Tibial artery (tissue), 4 donors: Measurements from ENCODE around the gene GLE1.
"Not testable (repeated sequence)": the region's sequence is repeated elsewhere in the genome, so short reads cannot be mapped to it uniquely, and the experiment has no call there.

Source experiments
- DNase-seq, 2 donors: peaks; one replicate each; pipeline ENCODE4 v3.0.0-alpha.2; 2019
- H3K27ac ChIP-seq, 2 donors: fragments of 200-600 bp; sonication (generic) in 1 of 2; 1 replicate in 1 of 2; 2 replicates in 1 of 2; pipeline ENCODE4 v1.5.1; 2018 to 2019; ENCODE audit warnings: mild to moderate bottlenecking in 1 of 2
- H3K27me3 ChIP-seq, 2 donors: fragments of 200-600 bp; sonication (generic) in 1 of 2; one replicate each; pipeline versions ENCODE4 v1.5.1 to v1.6.0; 2016 to 2019
- H3K36me3 ChIP-seq, 3 donors: fragments of 200-600 bp; sonication (generic) in 2 of 3; one replicate each; pipeline ENCODE4 v1.5.1; 2016 to 2019; ENCODE audit warnings: mild to moderate bottlenecking in 2 of 3
- H3K4me1 ChIP-seq, 4 donors: fragments of 200-600 bp; sonication (generic) in 2 of 4; 1 replicate in 3 of 4; 2 replicates in 1 of 4; pipeline ENCODE4 v1.5.1; 2016 to 2019
- H3K4me3 ChIP-seq, 2 donors: fragments of 200-600 bp; sonication (generic) in 1 of 2; 1 replicate in 1 of 2; 2 replicates in 1 of 2; pipeline ENCODE4 v1.5.1; 2018 to 2019; ENCODE audit warnings: mild to moderate bottlenecking in 2 of 2
- H3K9me3 ChIP-seq, 3 donors: fragments of 200-600 bp; sonication (generic) in 1 of 3; one replicate each; pipeline ENCODE4 v1.5.1; 2016 to 2019
- CTCF ChIP-seq, 2 experiments: fragments of 200-600 bp in 1 of 2; fragments of 450-650 bp in 1 of 2; IDR thresholded peaks; one replicate each; pipeline ENCODE4 v1.5.1; 2017 to 2019; ENCODE audit warnings: antibody characterized with exemption in 2 of 2, mild to moderate bottlenecking in 1 of 2, moderate library complexity in 1 of 2
- intact Hi-C: fragments of 100-400 bp; cut with DNase I; formaldehyde crosslinking; loops from one replicate; pipeline ENCODE4 v1.15.0; 2023; ENCODE audit warnings: low total_unique reads

GLE1 gene

GRCh38 chr9:128503870-128504269 is 649 bp upstream of the GLE1 start:
- Histone ChIP-seq H3K4me1 (peaks cover 0 to 39% (median 25%) of the 10 kb centered on the region in 4 donors), H3K9me3 (no peaks in the 10 kb centered on the region), H3K27ac (peak overlapping the region; percentile 83 to 88), H3K27me3 (no peaks in the 10 kb centered on the region), H3K36me3 (peaks cover under 1 to 33% (median 3%) of the 10 kb centered on the region in 3 donors), H3K4me3 (peak overlapping the region; percentile 87 to 88)
- intact Hi-C loops = loop anchor here (5.0 kb wide), 1 partner anchor 47 kb away; the partner anchor contains the start of gene ODF2
- TF ChIP-seq CTCF (IDR thresholded peaks at IDR 0.05) = no peak
- DNase-seq = peak in 1 of 2 donors; percentile 48

GRCh38 chr9:128505414-128505765 is 871 bp downstream of the GLE1 start:
- TF ChIP-seq CTCF (IDR thresholded peaks at IDR 0.05) = no peak
- Histone ChIP-seq H3K9me3 (no peaks in the 10 kb centered on the region), H3K27ac (peak overlapping the region; percentile 83 to 88), H3K27me3 (no peaks in the 10 kb centered on the region), H3K36me3 (peaks cover 9 to 33% (median 14%) of the 10 kb centered on the region in 3 donors), H3K4me3 (peak overlapping the region; percentile 87 to 88), H3K4me1 (peaks cover 0 to 39% (median 25%) of the 10 kb centered on the region in 4 donors)
- intact Hi-C loops = no loop called here
- DNase-seq = peak in 1 of 2 donors; percentile 3

GRCh38 chr9:128505906-128506305 is 1.4 kb downstream of the GLE1 start:
- H3K27me3 ChIP-seq, intact Hi-C loops, H3K27ac ChIP-seq, H3K9me3 ChIP-seq: not testable (repeated sequence)
- peaks cover 0 to 38% (median 23%) of the 10 kb centered on the region in 4 donors for H3K4me1 ChIP-seq
- DNase-seq = peak in 1 of 2 donors; percentile 13
- H3K36me3 ChIP-seq = peaks cover 9 to 33% (median 14%) of the 10 kb centered on the region in 3 donors
- peak overlapping the region in 1 of 2 donors; percentile 88 for H3K4me3 ChIP-seq

GRCh38 chr9:128512820-128513219 is 8.3 kb downstream of the GLE1 start:
- H3K9me3 ChIP-seq = no peaks in the 10 kb centered on the region
- no peaks in the 10 kb centered on the region for H3K27me3 ChIP-seq
- H3K36me3 ChIP-seq = peaks cover 49 to 89% (median 50%) of the 10 kb centered on the region in 3 donors
- H3K4me3 ChIP-seq = no peak overlapping the region
- intact Hi-C loops = no loop called here
- H3K4me1 ChIP-seq = no peaks in the 10 kb centered on the region
- no peak overlapping the region for H3K27ac ChIP-seq
- DNase-seq = no peak
- TF ChIP-seq CTCF (IDR thresholded peaks at IDR 0.05) = no peak

- DNase-seq = no peak
- no peaks in the 10 kb centered on the region for H3K9me3 ChIP-seq
- peaks cover 44 to 83% (median 63%) of the 10 kb centered on the region in 3 donors for H3K36me3 ChIP-seq
- H3K27me3 ChIP-seq = no peaks in the 10 kb centered on the region
- H3K4me3 ChIP-seq = no peak overlapping the region
- H3K27ac ChIP-seq = no peak overlapping the region
- peaks cover 0 to 6% (median 0%) of the 10 kb centered on the region in 4 donors for H3K4me1 ChIP-seq
- intact Hi-C loops = no loop called here
- TF ChIP-seq CTCF (IDR thresholded peaks at IDR 0.05) = no peak
These were observed 17.4 kb downstream of the GLE1 start for GRCh38 chr9:128521956-128522355.

- Histone ChIP-seq H3K4me3 (no peak overlapping the region), H3K4me1 (peaks cover 0 to 6% (median 0%) of the 10 kb centered on the region in 4 donors), H3K27ac (no peak overlapping the region), H3K36me3 (peaks cover 49 to 86% (median 64%) of the 10 kb centered on the region in 3 donors), H3K9me3 (no peaks in the 10 kb centered on the region), H3K27me3 (no peaks in the 10 kb centered on the region)
- intact Hi-C loops = no loop called here
- DNase-seq = no peak
- TF ChIP-seq CTCF (IDR thresholded peaks at IDR 0.05) = no peak
These were observed 18.8 kb downstream of the GLE1 start for GRCh38 chr9:128523199-128523925.
